Spleen (tissue), 7 donors: Measurements from ENCODE around the gene FOXC1.

Experiments
- CTCF ChIP-seq, 11 experiments: fragments of 200-600 bp in 7 of 11; fragments of 450-650 bp in 4 of 11; sonication (generic) in 4 of 11; IDR thresholded peaks in 8 of 11; conservative IDR thresholded peaks in 3 of 11; 1 replicate in 7 of 11; 2 replicates in 4 of 11; pipeline versions ENCODE4 v1.4.0 to v1.8.0; 2016 to 2021; ENCODE audit warnings: antibody characterized with exemption in 11 of 11, inconsistent platforms in 4 of 11, mild to moderate bottlenecking in 1 of 11
- POLR2A ChIP-seq, 3 donors: fragments of 450-650 bp; IDR thresholded peaks; one replicate each; pipeline ENCODE4 v1.5.1; 2017; ENCODE audit warnings: antibody characterized with exemption in 3 of 3, mild to moderate bottlenecking in 1 of 3
- POLR2AphosphoS5 ChIP-seq, 3 donors: sonication (generic); formaldehyde crosslinking; IDR thresholded peaks; one replicate each; pipeline ENCODE4 v1.5.1; 2017; ENCODE audit warnings: antibody characterized with exemption in 3 of 3
- donor health status: DM: no; HTN: no; CAD: no; lungs with moderate emphysema.
- donor health status: DM: no; HTN: no; CAD: no.
- donor health status: DM: no; HTN: no; CAD: no.

- TF ChIP-seq POLR2A (IDR thresholded peaks at IDR 0.05), result no peak
- no peak for TF ChIP-seq CTCF (IDR thresholded peaks at IDR 0.05 in 8 of 11, conservative IDR thresholded peaks at IDR 0.05 in 3 of 11)
- no peak for TF ChIP-seq POLR2AphosphoS5 (IDR thresholded peaks at IDR 0.05)
Measured at GRCh38 chr6:1584996-1585668, 24.6 kb upstream of the FOXC1 start.
